ENCODE measurements around the gene TMEM89. TPM values are rescaled to one million over a fixed set of nuclear protein-coding genes. Genes with fewer than 3 reads are reported as not detected.

The TMEM89 gene
- polyA plus RNA-seq, 2 of the 4 experiments (the other 2 are of a cell fraction) = not detected

GRCh38 chr3:48576647-48577046 is 44.9 kb downstream of the TMEM89 start:
- Histone ChIP-seq H3K9me3 (no peaks in the 10 kb centered on the region), H3K27ac (no peak overlapping the region; a peak in 1 of 6 replicates), H3K4me2 (no peak overlapping the region), H3K4me3 (no peak overlapping the region), H3K4me1 (no peaks in the 10 kb centered on the region)
- TF ChIP-seq FOSL2 (IDR thresholded peaks at IDR 0.05) (no peak), FOSL2 (CRISPR knock-in tag; IDR thresholded peaks at IDR 0.05) (no peak), POLR2A (IDR thresholded peaks at IDR 0.05; ENCODE audit: low read length) (no peak), NPAS2 (CRISPR knock-in tag; IDR thresholded peaks at IDR 0.05; ENCODE audit: borderline replicate concordance) (no peak), MAX (IDR thresholded peaks at IDR 0.05) (no peak), ATOH8 (CRISPR knock-in tag; IDR thresholded peaks at IDR 0.05; ENCODE audit: low read depth) (no peak), JUN (IDR thresholded peaks at IDR 0.05) (no peak), ZFP36 (IDR thresholded peaks at IDR 0.05; ENCODE audit: borderline replicate concordance, partially characterized antibody) (no peak), HEYL (CRISPR knock-in tag; IDR thresholded peaks at IDR 0.05) (no peak), REST (IDR thresholded peaks at IDR 0.05) (no peak), TFCP2L1 (CRISPR knock-in tag; IDR thresholded peaks at IDR 0.05) (no peak), MYC (IDR thresholded peaks at IDR 0.05; ENCODE audit: borderline replicate concordance, low read length) (no peak), MAFK (IDR thresholded peaks at IDR 0.05; ENCODE audit: partially characterized antibody) (no peak), ZC3H11A (IDR thresholded peaks at IDR 0.05) (no peak), HMGXB4 (CRISPR knock-in tag; IDR thresholded peaks at IDR 0.05; ENCODE audit: borderline replicate concordance) (no peak), HOXA7 (CRISPR knock-in tag; IDR thresholded peaks at IDR 0.05) (no peak), ZNF302 (CRISPR knock-in tag; IDR thresholded peaks at IDR 0.05) (no peak), BHLHE40 (IDR thresholded peaks at IDR 0.05; ENCODE audit: low read depth, low read length) (no peak)
- no peak for DNase-seq (ENCODE audit: low read depth in 1 of 2, low spot score in 1 of 2)
- POLR2A ChIA-PET = no interaction called here
- no peak for ATAC-seq
- WGBS (ENCODE audit: missing lambda C conversion rate) = 100% methylated on average over 2 of the region's 4 CpGs
- CTCF ChIA-PET = interaction anchor here (0.7 to 0.9 kb wide), 3 partner anchors 10 to 11 kb away, joined by 3 read pairs; no protein-coding TSS in a partner anchor
- no peak for FAIRE-seq

- POLR2A ChIA-PET = no interaction called here
- TF ChIP-seq RARB (CRISPR knock-in tag; IDR thresholded peaks at IDR 0.05) = no peak
- no peak for TF ChIP-seq ESRRA (IDR thresholded peaks at IDR 0.05; ENCODE audit: borderline replicate concordance, low read length)
- 100% methylated on average over 2 of the region's 17 CpGs for WGBS (ENCODE audit: missing lambda C conversion rate)
- CTCF ChIA-PET = interaction anchor here (1.8 kb wide), 1 partner anchor 17 kb away, joined by 5 read pairs; no protein-coding TSS in a partner anchor
- H3K27ac ChIP-seq = no peak overlapping the region
- H3K4me1 ChIP-seq = no peaks in the 10 kb centered on the region
- FAIRE-seq = no peak
- no peak overlapping the region for H3K4me2 ChIP-seq
- no peak for ATAC-seq
- H3K9me3 ChIP-seq = no peaks in the 10 kb centered on the region
- DNase-seq (ENCODE audit: low read depth in 1 of 2, low spot score in 1 of 2) = no peak
- no peak overlapping the region for H3K4me3 ChIP-seq
Measured at GRCh38 chr3:48575366-48575765, 46.2 kb downstream of the TMEM89 start.
